ENCODE results near the gene NPHS1. TPM values are rescaled to one million over a fixed set of nuclear protein-coding genes. Genes with fewer than 3 reads are reported as not detected.
"Not testable (repeated sequence)": the region's sequence is repeated elsewhere in the genome, so short reads cannot be mapped to it uniquely, and the experiment has no call there.

The NPHS1 gene
- total and polyA plus RNA-seq, 9 of the 15 experiments (the other 6 are each of a cell fraction or from before 2014, with no cell fraction given): 0.01 to 0.28 (median 0.14) TPM; not detected in 5

DNA sequence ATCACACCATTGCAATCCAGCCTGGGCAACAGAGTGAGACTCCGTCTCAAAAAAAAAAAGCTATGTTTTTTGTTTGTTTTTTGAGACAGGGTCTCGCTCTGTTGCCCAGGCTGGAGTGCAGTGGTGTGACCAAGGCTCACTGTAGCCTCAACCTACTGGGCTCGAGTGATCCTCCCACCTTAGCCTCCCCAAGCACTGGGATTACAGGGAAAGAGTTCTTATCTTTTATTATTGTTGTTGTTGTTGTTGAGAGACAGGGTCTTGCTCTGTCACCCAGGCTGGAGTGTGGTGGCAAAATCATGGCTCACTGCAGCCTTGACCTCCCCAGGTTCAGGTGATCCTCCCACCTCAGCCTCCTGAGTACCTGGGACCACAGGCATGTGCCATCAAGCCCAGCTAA lies 39.5 kb upstream of the NPHS1 start:
- intact Hi-C loops (cut with micrococcal nuclease); H3K9me3 ChIP-seq (replicated peaks; ENCODE audit: control insufficient read depth, insufficient read depth, low read depth, low read length); BruUV-seq (replicated peaks); H3K9me1 ChIP-seq (ENCODE audit: control insufficient read depth, insufficient read depth, low read length); ATAC-seq; H3K9ac ChIP-seq (ENCODE audit: insufficient read depth in 1 of 2, low read depth in 2 of 2, low read length in 2 of 2); FAIRE-seq; CTCF ChIA-PET (ENCODE audit: low intra/inter-chr PET ratio); H3K79me2 ChIP-seq (ENCODE audit: control insufficient read depth, insufficient read depth, low read length); H3K27ac ChIP-seq (ENCODE audit: extremely low read depth, low read depth, low read length); H3K27me3 ChIP-seq (ENCODE audit: control insufficient read depth in 2 of 2, insufficient read depth in 2 of 2, low read length in 2 of 2); H3K4me2 ChIP-seq (ENCODE audit: insufficient read depth, low read length); H2AFZ ChIP-seq (ENCODE audit: low read depth, low read length); H4K20me1 ChIP-seq (replicated peaks; ENCODE audit: control insufficient read depth, insufficient read depth, low read length); H3K4me3 ChIP-seq; in situ Hi-C loops (cut with MboI); DNase-seq (ENCODE audit: extremely low read depth in 1 of 4, low spot score in 3 of 4); H3K4me1 ChIP-seq (replicated peaks in 1 of 2; ENCODE audit: control insufficient read depth in 2 of 2, insufficient read depth in 2 of 2, low read length in 2 of 2): not testable (repeated sequence)
- POLR2A ChIA-PET: interaction anchor here (0.8 to 1.4 kb wide), 4 partner anchors 8 to 20 kb away, joined by 3 to 6 read pairs (median 4); no protein-coding TSS in a partner anchor
- peaks cover 52% of the 10 kb centered on the region; the same call in 2 of the 3 replicates for H3K36me3 ChIP-seq (ENCODE audit: control insufficient read depth, insufficient read depth, low read length)
- WGBS (ENCODE audit: insufficient coverage, low coverage, missing lambda C conversion rate): 90% methylated on average over 3 of the region's 3 CpGs

DNA sequence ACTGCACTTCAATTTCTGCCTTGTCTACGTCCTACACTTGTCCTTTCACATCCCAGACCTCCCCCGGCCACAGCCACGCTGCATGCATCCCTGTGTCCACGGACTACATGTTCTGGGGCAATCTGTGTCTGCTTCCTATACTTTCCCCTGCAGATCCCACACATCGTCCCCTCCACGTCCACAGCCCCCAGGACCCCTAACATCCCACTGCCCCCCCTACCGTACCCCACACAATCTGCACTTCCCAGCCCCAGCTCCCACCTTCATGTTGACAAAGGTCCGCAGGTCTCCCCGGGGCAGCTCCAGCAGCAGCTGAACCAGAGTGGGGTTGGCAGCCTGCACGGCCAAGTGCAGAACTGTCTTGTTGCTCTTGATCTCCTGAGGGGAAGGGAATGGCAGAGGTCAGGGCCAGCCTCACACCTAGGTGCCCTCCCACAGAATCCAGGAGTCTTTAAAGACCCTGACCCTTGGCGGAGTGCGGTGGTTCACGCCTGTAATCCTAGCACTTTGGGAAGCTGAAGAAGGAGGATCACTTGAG lies 37.9 kb upstream of the NPHS1 start:
- H4K20me1 ChIP-seq (replicated peaks; ENCODE audit: control insufficient read depth, insufficient read depth, low read length): no peaks in the 10 kb centered on the region
- WGBS (ENCODE audit: insufficient coverage, low coverage, missing lambda C conversion rate): 92% methylated on average over 10 of the region's 13 CpGs
- H3K79me2 ChIP-seq (ENCODE audit: control insufficient read depth, insufficient read depth, low read length): no peaks in the 10 kb centered on the region
- H3K4me1 ChIP-seq (replicated peaks in 1 of 2; ENCODE audit: control insufficient read depth in 2 of 2, insufficient read depth in 2 of 2, low read length in 2 of 2): peaks cover 0 to 5% of the 10 kb centered on the region in 2 experiments; a peak in 1 of 5 replicates
- H3K9ac ChIP-seq (ENCODE audit: insufficient read depth in 1 of 2, low read depth in 2 of 2, low read length in 2 of 2): no peak overlapping the region; a peak in 1 of 4 replicates
- ATAC-seq (no peak), FAIRE-seq (no peak), DNase-seq (ENCODE audit: extremely low read depth in 1 of 4, low spot score in 3 of 4) (no peak)
- H3K9me1 ChIP-seq (ENCODE audit: control insufficient read depth, insufficient read depth, low read length): no peaks in the 10 kb centered on the region
- intact Hi-C loops (cut with micrococcal nuclease) (no loop called here), in situ Hi-C loops (cut with MboI) (no loop called here)
- H2AFZ ChIP-seq (ENCODE audit: low read depth, low read length): no peak overlapping the region
- ChIA-PET CTCF (ENCODE audit: low intra/inter-chr PET ratio) (no interaction called here), POLR2A (interaction anchor here (1.4 kb wide), 1 partner anchor 22 kb away, joined by 6 read pairs; no protein-coding TSS in a partner anchor)
- H3K9me3 ChIP-seq (replicated peaks; ENCODE audit: control insufficient read depth, insufficient read depth, low read depth, low read length): no peaks in the 10 kb centered on the region
- no peaks in the 10 kb centered on the region for H3K27me3 ChIP-seq (ENCODE audit: control insufficient read depth in 2 of 2, insufficient read depth in 2 of 2, low read length in 2 of 2)
- H3K4me2 ChIP-seq (ENCODE audit: insufficient read depth, low read length): no peak overlapping the region
- H3K4me3 ChIP-seq: no peak overlapping the region
- no TSS peak for BruUV-seq (replicated peaks)
- H3K27ac ChIP-seq (ENCODE audit: extremely low read depth, low read depth, low read length): no peak overlapping the region
- peaks cover 39% of the 10 kb centered on the region; the same call in 2 of the 3 replicates for H3K36me3 ChIP-seq (ENCODE audit: control insufficient read depth, insufficient read depth, low read length)
- TF ChIP-seq, protein P1, sequence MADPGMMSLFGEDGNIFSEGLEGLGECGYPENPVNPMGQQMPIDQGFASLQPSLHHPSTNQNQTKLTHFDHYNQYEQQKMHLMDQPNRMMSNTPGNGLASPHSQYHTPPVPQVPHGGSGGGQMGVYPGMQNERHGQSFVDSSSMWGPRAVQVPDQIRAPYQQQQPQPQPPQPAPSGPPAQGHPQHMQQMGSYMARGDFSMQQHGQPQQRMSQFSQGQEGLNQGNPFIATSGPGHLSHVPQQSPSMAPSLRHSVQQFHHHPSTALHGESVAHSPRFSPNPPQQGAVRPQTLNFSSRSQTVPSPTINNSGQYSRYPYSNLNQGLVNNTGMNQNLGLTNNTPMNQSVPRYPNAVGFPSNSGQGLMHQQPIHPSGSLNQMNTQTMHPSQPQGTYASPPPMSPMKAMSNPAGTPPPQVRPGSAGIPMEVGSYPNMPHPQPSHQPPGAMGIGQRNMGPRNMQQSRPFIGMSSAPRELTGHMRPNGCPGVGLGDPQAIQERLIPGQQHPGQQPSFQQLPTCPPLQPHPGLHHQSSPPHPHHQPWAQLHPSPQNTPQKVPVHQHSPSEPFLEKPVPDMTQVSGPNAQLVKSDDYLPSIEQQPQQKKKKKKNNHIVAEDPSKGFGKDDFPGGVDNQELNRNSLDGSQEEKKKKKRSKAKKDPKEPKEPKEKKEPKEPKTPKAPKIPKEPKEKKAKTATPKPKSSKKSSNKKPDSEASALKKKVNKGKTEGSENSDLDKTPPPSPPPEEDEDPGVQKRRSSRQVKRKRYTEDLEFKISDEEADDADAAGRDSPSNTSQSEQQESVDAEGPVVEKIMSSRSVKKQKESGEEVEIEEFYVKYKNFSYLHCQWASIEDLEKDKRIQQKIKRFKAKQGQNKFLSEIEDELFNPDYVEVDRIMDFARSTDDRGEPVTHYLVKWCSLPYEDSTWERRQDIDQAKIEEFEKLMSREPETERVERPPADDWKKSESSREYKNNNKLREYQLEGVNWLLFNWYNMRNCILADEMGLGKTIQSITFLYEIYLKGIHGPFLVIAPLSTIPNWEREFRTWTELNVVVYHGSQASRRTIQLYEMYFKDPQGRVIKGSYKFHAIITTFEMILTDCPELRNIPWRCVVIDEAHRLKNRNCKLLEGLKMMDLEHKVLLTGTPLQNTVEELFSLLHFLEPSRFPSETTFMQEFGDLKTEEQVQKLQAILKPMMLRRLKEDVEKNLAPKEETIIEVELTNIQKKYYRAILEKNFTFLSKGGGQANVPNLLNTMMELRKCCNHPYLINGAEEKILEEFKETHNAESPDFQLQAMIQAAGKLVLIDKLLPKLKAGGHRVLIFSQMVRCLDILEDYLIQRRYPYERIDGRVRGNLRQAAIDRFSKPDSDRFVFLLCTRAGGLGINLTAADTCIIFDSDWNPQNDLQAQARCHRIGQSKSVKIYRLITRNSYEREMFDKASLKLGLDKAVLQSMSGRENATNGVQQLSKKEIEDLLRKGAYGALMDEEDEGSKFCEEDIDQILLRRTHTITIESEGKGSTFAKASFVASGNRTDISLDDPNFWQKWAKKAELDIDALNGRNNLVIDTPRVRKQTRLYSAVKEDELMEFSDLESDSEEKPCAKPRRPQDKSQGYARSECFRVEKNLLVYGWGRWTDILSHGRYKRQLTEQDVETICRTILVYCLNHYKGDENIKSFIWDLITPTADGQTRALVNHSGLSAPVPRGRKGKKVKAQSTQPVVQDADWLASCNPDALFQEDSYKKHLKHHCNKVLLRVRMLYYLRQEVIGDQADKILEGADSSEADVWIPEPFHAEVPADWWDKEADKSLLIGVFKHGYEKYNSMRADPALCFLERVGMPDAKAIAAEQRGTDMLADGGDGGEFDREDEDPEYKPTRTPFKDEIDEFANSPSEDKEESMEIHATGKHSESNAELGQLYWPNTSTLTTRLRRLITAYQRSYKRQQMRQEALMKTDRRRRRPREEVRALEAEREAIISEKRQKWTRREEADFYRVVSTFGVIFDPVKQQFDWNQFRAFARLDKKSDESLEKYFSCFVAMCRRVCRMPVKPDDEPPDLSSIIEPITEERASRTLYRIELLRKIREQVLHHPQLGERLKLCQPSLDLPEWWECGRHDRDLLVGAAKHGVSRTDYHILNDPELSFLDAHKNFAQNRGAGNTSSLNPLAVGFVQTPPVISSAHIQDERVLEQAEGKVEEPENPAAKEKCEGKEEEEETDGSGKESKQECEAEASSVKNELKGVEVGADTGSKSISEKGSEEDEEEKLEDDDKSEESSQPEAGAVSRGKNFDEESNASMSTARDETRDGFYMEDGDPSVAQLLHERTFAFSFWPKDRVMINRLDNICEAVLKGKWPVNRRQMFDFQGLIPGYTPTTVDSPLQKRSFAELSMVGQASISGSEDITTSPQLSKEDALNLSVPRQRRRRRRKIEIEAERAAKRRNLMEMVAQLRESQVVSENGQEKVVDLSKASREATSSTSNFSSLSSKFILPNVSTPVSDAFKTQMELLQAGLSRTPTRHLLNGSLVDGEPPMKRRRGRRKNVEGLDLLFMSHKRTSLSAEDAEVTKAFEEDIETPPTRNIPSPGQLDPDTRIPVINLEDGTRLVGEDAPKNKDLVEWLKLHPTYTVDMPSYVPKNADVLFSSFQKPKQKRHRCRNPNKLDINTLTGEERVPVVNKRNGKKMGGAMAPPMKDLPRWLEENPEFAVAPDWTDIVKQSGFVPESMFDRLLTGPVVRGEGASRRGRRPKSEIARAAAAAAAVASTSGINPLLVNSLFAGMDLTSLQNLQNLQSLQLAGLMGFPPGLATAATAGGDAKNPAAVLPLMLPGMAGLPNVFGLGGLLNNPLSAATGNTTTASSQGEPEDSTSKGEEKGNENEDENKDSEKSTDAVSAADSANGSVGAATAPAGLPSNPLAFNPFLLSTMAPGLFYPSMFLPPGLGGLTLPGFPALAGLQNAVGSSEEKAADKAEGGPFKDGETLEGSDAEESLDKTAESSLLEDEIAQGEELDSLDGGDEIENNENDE (IDR thresholded peaks at IDR 0.05; ENCODE audit: low read depth, low read length): no peak

Measured in K562 (cell line).